ENCODE data around the gene SNRNP48. TPM values are rescaled to one million over a fixed set of nuclear protein-coding genes. Genes with fewer than 3 reads are reported as not detected.
A peak's percentile ranks its signal among the peaks of the same experiment; 100 is the strongest.

SNRNP48 gene
- polyA plus RNA-seq, 2 of the 4 experiments (the other 2 are of a cell fraction): 13.7 to 13.9 TPM

- Histone ChIP-seq H3K9me3 (no peaks in the 10 kb centered on the region), H3K4me1 (no peaks in the 10 kb centered on the region), H3K27ac (no peak overlapping the region), H3K4me2 (no peak overlapping the region), H3K4me3 (no peak overlapping the region)
- ATAC-seq (no peak), FAIRE-seq (no peak), DNase-seq (ENCODE audit: low read depth in 1 of 2, low spot score in 1 of 2) (no peak)
- no peak for TF ChIP-seq CBX2 (IDR thresholded peaks at IDR 0.05; ENCODE audit: borderline replicate concordance, low read depth)
- no peak for TF ChIP-seq ZNF302 (CRISPR knock-in tag; IDR thresholded peaks at IDR 0.05)
- TF ChIP-seq EHF (CRISPR knock-in tag; IDR thresholded peaks at IDR 0.05): no peak
- TF ChIP-seq NFE2L2 (conservative IDR thresholded peaks at IDR 0.05; ENCODE audit: low read length): no peak
- no peak for TF ChIP-seq JUN (IDR thresholded peaks at IDR 0.05)
- ChIA-PET CTCF (no interaction called here), POLR2A (no interaction called here)
- 83% methylated on average over 2 of the region's 2 CpGs for WGBS (ENCODE audit: missing lambda C conversion rate)
These were observed 14.5 kb downstream of the SNRNP48 start for GRCh38 chr6:7604506-7604905.

GRCh38 chr6:7615611-7616383 lies 25.8 kb downstream of the SNRNP48 start:
- DNase-seq (ENCODE audit: low read depth in 1 of 2, low spot score in 1 of 2) (peak; percentile 18 to 57), ATAC-seq (peak; percentile 72 to 80; a peak in 5 of 6 replicates), FAIRE-seq (no peak)
- WGBS (ENCODE audit: missing lambda C conversion rate): 28% methylated on average over 7 of the region's 7 CpGs
- Histone ChIP-seq H3K27ac (peak overlapping the region; percentile 43 to 63), H3K4me1 (peaks cover 10% of the 10 kb centered on the region; the same call in 1 of the 3 replicates), H3K4me3 (no peak overlapping the region), H3K9me3 (no peaks in the 10 kb centered on the region), H3K4me2 (peak overlapping the region; percentile 45)
- ChIA-PET CTCF (interaction anchor here (0.5 to 3.3 kb wide), 23 partner anchors 9 to 1657 kb away, joined by 3 to 27 read pairs (median 4); no protein-coding TSS in a partner anchor), POLR2A (no interaction called here)
- TF ChIP-seq MAZ (IDR thresholded peaks at IDR 0.05; ENCODE audit: borderline replicate concordance, low read depth, low read length) (no peak), TFCP2L1 (CRISPR knock-in tag; IDR thresholded peaks at IDR 0.05) (no peak), ZSCAN20 (CRISPR knock-in tag; IDR thresholded peaks at IDR 0.05) (no peak), HOXB13 (CRISPR knock-in tag; IDR thresholded peaks at IDR 0.05; ENCODE audit: low read depth) (no peak), NFE2L2 (conservative IDR thresholded peaks at IDR 0.05; ENCODE audit: low read length) (no peak), REST (IDR thresholded peaks at IDR 0.05) (no peak), CHD4 (IDR thresholded peaks at IDR 0.05; ENCODE audit: borderline replicate concordance) (no peak), POLR2AphosphoS2 (conservative IDR thresholded peaks at IDR 0.05; ENCODE audit: low read length) (no peak), CHD2 (IDR thresholded peaks at IDR 0.05; ENCODE audit: low read length, partially characterized antibody) (no peak), CTCF (IDR thresholded peaks at IDR 0.05) (peak; percentile 77), CBX8 (IDR thresholded peaks at IDR 0.05) (no peak), GATA3 (IDR thresholded peaks at IDR 0.05; ENCODE audit: borderline replicate concordance) (no peak), FOSB (CRISPR knock-in tag; IDR thresholded peaks at IDR 0.05) (no peak), CBX2 (IDR thresholded peaks at IDR 0.05; ENCODE audit: borderline replicate concordance, low read depth) (no peak), HMGXB4 (CRISPR knock-in tag; IDR thresholded peaks at IDR 0.05; ENCODE audit: borderline replicate concordance) (no peak), RAD21 (conservative IDR thresholded peaks at IDR 0.05 in 1 of 2, IDR thresholded peaks at IDR 0.05 in 1 of 2) (peak; percentile 83 to 84), ZFP36 (IDR thresholded peaks at IDR 0.05; ENCODE audit: borderline replicate concordance, partially characterized antibody) (no peak), EP300 (IDR thresholded peaks at IDR 0.05) (no peak)
- TF ChIP-seq, protein P1, sequence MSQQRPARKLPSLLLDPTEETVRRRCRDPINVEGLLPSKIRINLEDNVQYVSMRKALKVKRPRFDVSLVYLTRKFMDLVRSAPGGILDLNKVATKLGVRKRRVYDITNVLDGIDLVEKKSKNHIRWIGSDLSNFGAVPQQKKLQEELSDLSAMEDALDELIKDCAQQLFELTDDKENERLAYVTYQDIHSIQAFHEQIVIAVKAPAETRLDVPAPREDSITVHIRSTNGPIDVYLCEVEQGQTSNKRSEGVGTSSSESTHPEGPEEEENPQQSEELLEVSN (IDR thresholded peaks at IDR 0.05; ENCODE audit: borderline replicate concordance, low read depth): no peak
- TF ChIP-seq, protein P2, sequence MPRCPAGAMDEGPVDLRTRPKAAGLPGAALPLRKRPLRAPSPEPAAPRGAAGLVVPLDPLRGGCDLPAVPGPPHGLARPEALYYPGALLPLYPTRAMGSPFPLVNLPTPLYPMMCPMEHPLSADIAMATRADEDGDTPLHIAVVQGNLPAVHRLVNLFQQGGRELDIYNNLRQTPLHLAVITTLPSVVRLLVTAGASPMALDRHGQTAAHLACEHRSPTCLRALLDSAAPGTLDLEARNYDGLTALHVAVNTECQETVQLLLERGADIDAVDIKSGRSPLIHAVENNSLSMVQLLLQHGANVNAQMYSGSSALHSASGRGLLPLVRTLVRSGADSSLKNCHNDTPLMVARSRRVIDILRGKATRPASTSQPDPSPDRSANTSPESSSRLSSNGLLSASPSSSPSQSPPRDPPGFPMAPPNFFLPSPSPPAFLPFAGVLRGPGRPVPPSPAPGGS (IDR thresholded peaks at IDR 0.05): no peak
- TF ChIP-seq, protein P3, sequence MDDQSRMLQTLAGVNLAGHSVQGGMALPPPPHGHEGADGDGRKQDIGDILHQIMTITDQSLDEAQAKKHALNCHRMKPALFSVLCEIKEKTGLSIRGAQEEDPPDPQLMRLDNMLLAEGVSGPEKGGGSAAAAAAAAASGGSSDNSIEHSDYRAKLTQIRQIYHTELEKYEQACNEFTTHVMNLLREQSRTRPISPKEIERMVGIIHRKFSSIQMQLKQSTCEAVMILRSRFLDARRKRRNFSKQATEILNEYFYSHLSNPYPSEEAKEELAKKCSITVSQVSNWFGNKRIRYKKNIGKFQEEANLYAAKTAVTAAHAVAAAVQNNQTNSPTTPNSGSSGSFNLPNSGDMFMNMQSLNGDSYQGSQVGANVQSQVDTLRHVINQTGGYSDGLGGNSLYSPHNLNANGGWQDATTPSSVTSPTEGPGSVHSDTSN (IDR thresholded peaks at IDR 0.05): no peak
- TF ChIP-seq, protein P4, sequence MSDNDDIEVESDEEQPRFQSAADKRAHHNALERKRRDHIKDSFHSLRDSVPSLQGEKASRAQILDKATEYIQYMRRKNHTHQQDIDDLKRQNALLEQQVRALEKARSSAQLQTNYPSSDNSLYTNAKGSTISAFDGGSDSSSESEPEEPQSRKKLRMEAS (IDR thresholded peaks at IDR 0.05): no peak
